WI38 (cell line): Measurements from ENCODE around the gene CSF2RB.

Source experiments
- H3K4me3 ChIP-seq: 2 replicates; pipeline ENCODE4 v1.5.1; 2011; ENCODE audit warnings: low read depth, mild to moderate bottlenecking, control low read depth, low read length
- CTCF ChIP-seq: IDR thresholded peaks from 2 replicates; pipeline ENCODE4 v1.5.1; 2012; ENCODE audit warnings: low read depth, mild to moderate bottlenecking, control low read depth, low read length

The CSF2RB gene

GRCh38 chr22:36875741-36876140 lies 37.7 kb upstream of the CSF2RB start:
- no peak overlapping the region for H3K4me3 ChIP-seq
- TF ChIP-seq CTCF, result no peak

DNA sequence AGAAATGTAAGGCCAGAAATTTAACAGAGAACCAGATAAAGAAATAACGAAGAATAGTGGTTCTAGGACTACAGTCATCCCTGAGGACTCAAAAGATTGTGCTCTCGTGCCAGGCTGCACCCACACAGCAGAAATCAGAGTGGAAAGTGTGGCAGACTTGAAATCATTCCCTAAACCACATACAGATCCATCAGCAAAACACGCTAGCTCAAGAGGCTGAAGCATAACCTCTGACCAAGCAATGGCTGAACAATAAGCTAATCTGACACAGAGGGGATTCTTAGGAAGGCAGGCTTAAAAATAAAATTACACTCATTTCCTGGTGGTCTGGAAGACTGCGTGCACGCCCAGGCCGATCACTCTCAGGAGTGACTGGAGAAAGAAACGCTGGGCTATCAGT lies 33.7 kb upstream of the CSF2RB start:
- H3K4me3 ChIP-seq, result no peak overlapping the region
- TF ChIP-seq CTCF, result no peak

DNA sequence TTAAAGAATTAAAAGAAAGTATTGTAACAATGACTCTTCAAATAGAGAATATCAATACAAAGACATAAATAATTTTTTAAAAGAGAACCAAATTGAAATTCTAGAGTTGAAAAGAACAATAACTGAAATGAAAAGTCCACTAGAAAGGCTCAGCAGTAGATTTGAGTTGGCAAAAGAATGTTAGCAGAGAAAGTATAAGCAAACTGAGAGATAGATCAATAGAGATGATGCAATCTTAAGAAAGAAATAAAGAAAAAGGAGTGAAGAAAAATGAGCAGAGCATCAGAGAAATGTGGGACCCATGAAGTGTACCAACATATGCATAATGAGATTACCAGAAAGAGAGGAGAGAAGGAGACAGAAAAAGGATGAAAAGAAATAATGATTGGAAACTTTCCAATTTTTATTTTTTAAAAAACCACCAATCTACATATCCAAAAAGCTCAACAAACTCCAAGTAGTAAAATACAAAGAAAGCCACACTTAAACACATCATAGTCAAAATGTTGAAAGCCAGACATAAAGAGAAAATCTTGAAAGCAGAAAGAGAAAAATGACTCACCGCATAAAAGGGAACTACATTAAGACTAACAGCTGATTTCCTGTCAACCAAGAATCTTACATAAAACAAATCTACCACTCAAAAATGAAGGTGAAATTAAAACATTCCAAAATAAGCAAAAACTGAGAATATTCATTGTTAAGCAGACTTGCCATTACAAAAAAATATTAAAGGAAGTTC lies 31.8 kb upstream of the CSF2RB start:
- TF ChIP-seq CTCF, result no peak
- H3K4me3 ChIP-seq, result no peak overlapping the region

DNA sequence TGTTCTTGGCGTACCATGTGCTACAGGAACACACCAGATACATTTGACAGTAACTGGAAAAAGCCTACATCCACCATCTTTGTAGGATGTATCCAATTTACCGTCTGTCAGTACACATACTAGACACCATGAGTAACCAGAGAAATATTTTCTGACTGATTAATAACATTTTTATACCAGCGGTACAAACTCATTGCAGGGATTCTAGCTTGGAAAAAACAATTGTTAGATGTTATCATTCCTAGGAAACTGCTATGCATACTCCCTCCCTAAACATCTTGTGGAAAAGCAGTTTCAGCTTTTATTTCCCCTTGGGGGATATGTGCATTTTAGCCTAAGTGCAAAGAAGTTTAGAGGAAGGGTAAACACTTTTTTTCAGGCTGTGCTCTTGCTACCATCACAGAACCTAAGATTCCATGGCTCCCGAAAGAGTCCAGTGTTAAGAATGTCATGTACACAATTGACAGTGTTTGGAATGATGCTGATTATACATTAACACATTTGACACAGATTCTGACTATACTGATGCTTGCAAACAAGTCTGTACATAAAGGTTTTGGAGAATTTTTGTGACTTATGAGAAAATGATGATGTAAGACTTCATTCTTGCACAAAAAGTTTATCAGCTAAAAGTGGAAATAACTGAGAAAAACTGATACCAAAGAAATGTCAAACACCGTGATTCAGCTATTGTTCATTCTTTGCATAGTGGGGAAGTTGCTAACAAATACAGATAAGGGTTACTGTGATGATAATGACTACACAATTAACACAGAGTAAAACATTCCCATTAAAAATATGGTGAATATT lies 28.9 kb upstream of the CSF2RB start:
- no peak overlapping the region for H3K4me3 ChIP-seq
- no peak for TF ChIP-seq CTCF

GRCh38 chr22:36885474-36885873 lies 28.0 kb upstream of the CSF2RB start:
- no peak for TF ChIP-seq CTCF

GRCh38 chr22:36886016-36886415 lies 27.4 kb upstream of the CSF2RB start:
- TF ChIP-seq CTCF, result no peak

More at GRCh38 chr22:36885474-36885873, 28.0 kb upstream of the CSF2RB start:
- no peak overlapping the region for H3K4me3 ChIP-seq

GRCh38 chr22:36887162-36887561 lies 26.3 kb upstream of the CSF2RB start:
- no peak overlapping the region for H3K4me3 ChIP-seq
- no peak for TF ChIP-seq CTCF

More at GRCh38 chr22:36886016-36886415, 27.4 kb upstream of the CSF2RB start:
- no peak overlapping the region for H3K4me3 ChIP-seq
